Mammary epithelial cell (primary cell): ENCODE data around the gene SH3TC1.

Source experiments
- EZH2 ChIP-seq: IDR thresholded peaks from 2 replicates; pipeline ENCODE4 v1.6.1; 2012; ENCODE audit warnings: low read length, inconsistent platforms, borderline replicate concordance
- TF ChIP-seq, protein P1 (sequence below), 2 donors: IDR thresholded peaks in 1 of 2; conservative IDR thresholded peaks in 1 of 2; 2 replicates each; pipeline ENCODE4 v1.5.1; 2011 to 2012; ENCODE audit warnings: inconsistent platforms in 2 of 2, low read length in 2 of 2, mild to moderate bottlenecking in 2 of 2, control low read depth in 1 of 2, low read depth in 1 of 2; ENCODE audit not compliant: insufficient read depth in 1 of 2; ENCODE audit errors: extremely low read depth in 1 of 2

DNA sequence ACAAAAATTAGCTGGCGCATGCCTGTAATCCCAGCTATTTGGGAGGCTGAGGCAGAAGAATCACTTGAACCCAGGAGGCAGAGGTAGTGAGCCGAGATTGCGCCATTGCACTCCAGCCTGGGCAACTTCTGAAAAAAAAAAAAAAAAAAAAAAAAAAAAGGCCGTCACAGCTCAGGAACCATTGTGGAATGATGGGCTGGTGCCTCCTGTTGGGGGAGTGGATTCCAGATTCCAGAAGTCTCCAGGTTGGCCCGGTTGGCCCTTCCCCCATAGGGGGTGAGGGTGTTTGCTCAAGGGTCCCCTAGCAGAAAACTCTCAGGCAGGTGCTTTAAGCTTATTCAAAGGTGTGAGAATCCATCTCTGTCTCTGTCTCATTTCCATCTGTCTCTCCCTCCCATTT is 11.5 kb downstream of the SH3TC1 start:
- TF ChIP-seq, protein P1, sequence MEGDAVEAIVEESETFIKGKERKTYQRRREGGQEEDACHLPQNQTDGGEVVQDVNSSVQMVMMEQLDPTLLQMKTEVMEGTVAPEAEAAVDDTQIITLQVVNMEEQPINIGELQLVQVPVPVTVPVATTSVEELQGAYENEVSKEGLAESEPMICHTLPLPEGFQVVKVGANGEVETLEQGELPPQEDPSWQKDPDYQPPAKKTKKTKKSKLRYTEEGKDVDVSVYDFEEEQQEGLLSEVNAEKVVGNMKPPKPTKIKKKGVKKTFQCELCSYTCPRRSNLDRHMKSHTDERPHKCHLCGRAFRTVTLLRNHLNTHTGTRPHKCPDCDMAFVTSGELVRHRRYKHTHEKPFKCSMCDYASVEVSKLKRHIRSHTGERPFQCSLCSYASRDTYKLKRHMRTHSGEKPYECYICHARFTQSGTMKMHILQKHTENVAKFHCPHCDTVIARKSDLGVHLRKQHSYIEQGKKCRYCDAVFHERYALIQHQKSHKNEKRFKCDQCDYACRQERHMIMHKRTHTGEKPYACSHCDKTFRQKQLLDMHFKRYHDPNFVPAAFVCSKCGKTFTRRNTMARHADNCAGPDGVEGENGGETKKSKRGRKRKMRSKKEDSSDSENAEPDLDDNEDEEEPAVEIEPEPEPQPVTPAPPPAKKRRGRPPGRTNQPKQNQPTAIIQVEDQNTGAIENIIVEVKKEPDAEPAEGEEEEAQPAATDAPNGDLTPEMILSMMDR (conservative IDR thresholded peaks at IDR 0.05 in 1 of 2, IDR thresholded peaks at IDR 0.05 in 1 of 2; ENCODE audit: extremely low read depth in 1 of 2, insufficient read depth in 1 of 2, low read depth in 1 of 2, low read length in 2 of 2), result no peak
- no peak for TF ChIP-seq EZH2
